HuH-7.5 (cell line): ENCODE results near the gene ANKRD44.

Experiments used
- DNase-seq: peaks from one replicate; pipeline ENCODE4 v3.0.0; 2011; ENCODE audit warnings: low spot score

Gene ANKRD44

DNA sequence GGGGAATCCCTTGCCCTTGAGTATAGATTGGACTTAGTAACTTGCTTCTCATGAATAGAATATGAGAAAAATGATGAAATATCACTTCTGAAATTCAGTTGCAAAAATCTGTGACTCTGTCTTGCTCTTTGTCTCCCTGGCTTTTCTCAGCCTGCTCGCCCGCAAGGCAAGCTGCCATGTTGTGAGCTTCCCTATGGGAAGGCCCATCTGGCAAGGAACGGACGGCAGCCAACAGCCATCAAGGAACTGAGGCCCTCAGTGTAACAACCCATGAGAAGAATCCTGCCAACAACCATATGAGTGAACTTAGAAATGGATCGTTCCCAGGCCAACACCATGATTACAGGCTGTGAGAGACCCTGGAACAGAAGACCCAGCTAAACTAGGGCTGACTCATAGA is 325.7 kb downstream of the ANKRD44 start:
- no peak for DNase-seq

DNA sequence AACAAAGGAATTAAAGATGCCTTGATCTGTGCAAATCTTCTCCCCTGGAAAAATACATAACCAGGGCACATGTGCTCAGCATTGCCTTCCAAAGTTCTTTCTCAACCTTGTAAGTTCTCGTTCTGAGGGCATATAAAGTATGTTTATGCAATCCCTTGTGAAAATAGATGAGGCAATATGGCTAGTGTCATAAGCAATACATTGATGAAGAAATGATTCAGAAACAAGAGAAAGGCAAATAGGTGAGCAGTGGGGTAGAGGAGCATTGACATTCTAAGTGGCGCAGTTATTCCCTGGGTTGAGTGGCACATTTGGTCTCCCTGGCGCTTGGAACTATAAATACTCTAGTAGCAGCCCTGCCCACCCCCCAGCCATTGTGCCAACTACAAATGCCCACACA is 326.6 kb downstream of the ANKRD44 start:
- DNase-seq: no peak

DNA sequence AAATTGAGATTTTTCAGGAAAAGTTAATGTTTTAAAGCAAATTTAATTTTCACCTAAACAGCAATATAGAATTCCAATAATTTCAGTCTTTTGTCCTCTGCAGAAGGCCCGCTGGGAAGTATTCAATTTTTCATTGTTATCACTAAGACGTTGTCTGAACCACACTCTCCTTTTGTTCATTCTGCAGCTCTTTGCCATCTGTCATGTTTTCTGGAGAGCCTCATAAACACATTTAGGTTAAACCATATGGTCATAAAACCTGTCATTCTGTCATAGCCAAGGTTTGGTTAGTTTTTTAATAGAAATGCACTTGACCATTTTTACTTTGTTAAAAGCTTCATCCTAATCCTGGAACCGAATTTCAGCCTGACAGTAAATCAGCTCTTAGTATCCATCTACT is 330.1 kb downstream of the ANKRD44 start:
- DNase-seq: no peak

DNA sequence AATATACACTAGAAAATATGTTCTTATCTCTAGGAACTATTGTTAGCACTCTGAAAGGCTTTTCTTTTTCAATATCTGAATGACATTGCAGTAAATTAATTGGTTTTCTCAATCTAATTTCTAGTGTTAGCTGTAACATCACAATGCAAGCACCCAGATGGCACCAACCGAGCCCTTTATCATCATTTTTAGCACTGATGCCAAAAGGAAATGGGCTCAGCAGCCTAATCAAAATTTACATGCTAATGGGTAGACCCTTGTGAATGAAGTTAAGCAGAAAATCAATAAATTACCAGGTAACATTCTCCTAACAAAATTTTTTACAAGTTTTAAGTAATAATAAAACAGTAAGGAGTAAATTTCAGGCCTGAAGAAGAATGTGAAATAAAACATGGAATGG is 330.6 kb downstream of the ANKRD44 start:
- DNase-seq: no peak

DNA sequence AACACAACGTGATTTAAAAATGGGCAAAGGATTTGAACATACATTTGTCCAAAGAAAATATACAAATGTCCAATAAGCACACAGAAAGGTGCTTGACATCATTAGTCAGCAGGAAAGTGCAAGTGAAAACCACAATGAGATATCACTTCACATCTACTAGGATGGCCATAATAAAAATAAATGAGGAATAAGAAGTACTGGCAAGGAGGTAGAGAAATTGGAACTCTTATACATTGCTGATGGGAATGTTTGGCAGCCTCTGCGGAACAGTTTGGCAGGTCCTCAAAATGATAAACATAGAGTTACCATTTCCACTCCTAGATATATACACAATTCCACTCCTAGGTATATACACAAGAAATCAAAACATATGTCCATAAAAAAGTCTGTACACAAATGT is 333.1 kb downstream of the ANKRD44 start:
- DNase-seq: no peak

DNA sequence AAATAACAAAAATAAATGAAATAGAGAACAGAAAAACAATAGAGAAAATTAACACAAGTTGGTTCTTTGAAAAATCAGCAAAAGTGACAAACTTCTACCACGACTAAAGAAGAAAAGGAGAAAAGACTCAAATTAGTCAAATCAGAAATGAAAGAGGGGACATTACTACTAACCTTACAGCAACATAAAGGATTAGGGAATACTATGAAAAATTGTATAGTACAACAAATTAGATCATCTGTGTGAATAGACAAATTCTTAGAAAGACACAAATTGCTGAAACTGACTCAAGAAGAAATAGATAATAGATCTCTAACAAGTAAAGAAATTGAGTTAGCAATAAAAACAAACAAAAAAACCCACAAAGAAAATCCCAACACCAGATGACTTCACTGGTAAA is 335.6 kb downstream of the ANKRD44 start:
- no peak for DNase-seq

DNA sequence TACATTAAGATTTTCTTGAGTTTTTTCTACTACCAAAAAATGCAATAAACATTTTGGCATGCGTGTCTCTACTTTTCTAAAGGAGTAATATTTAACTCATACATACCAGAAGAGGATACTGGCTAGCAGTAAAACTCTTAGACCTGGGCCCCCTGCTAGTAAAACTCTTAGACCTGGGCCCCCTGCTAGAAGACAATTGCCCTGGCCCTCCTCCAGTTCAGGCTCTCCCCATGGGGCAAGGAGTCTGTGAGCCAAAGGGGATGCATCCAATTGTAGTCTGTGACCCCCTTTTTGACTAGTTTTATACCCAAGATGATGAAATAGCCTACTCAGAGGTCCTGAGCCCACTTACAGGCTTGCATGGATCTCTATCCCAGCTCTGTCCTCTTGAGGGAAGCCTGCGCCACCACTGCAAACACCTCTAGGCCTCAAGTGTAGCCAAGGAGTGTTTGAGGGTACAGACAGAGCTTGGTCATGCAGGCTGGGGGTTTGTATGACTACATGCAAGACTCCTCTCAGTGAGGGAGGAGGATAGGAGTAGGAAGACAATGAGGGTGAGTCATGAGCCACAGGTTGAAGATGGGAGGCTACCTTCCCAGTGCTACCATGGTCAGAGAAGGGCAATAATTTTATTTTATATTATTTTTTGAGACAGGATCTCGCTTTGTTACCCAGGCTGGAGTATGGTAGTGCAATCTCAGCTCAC is 338.9 kb downstream of the ANKRD44 start:
- DNase-seq: no peak

DNA sequence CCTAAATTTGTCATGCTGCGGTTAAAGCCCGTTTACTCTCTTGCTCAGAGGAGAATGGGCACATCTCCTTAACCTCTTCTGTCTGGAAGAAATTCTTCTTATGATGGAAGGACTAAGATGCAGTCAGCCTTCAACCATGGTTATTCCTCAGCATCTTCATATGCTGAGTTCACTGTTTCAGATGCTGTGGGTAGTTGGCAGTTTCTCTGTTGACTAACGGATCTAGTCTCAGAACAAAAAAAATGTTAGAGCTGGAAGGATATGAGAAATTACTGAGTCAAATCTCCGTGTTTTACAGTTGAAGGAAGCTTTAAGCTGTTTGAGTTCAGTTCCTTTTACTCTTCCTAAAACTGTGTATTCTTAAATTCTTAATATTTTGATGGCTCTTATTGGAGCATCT is 340.5 kb downstream of the ANKRD44 start:
- no peak for DNase-seq

DNA sequence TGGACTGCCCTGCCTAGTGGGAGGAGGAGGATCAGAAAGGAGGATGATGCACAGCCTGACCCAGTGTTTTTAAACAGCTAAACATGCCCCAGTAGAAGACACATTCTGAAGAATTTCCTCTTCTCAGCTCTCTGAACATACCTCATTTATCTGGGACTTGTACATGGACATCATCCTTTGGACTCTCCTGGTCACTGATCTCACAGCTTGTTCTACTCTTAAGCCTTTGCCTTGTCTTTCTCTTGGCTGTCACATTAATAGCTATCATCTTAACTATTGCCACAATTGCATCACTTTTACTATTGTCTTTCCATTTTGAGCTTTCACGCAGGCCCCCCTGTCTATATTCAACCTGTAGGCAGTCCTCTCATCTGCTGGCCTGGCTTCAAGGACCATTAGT is 342.1 kb downstream of the ANKRD44 start:
- no peak for DNase-seq

DNA sequence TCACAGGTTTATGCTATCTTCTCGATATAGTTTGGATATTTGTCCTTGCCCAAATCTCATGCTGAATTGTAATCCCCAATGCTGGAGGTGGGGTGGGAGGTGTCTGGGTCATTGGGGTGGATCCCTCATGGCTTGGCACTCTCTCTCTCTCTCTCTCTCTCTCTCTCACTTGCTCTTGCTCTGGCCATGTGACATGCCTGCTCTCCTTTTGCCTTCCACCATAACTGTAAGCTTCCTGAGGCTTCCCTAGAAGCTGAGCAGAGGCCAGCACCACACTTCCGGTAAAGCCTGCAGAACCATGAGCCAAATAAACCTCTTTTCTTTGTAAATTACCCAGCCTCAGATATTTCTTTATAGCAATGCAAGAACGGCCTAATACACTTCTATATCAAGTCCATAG is 342.8 kb downstream of the ANKRD44 start:
- DNase-seq: no peak

DNA sequence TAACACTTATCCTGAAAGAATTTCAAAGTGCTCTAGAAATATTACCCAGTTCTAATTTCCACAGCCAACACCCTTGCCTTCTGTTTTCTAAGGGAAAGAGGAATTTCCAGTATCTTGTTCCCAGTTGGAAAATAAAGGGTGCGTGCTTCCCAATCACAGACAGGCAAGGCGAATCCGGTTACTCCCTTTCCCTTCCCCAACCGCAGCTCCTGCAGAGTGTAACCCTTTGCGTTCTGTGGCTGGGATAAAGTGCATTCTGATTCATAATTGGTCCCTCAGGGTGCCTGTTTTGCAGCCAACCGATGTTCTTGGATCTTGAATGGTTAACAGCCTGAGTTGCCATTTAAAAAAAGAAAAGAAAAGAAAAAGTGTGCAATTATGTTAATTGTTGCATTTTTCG is 343.5 kb downstream of the ANKRD44 start:
- DNase-seq: no peak

DNA sequence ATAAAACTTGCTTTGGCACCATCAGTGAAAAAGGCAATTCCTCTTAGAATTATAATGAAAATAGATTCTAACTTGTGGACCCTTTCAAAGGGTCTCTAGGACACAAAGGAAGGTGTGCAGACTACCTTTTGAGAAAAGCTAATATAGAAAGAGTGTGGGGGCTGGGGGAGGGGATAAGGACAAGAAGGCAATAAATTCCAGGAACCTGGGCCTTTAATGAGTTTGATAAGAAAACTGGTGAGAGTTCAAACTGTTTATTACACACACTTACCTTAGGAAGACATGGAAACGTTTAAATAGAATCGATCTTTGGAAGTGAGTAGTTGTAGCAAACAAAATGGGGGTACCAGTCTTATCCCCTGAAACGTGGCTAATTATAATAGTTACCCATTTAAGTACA is 344.5 kb downstream of the ANKRD44 start:
- DNase-seq: no peak

DNA sequence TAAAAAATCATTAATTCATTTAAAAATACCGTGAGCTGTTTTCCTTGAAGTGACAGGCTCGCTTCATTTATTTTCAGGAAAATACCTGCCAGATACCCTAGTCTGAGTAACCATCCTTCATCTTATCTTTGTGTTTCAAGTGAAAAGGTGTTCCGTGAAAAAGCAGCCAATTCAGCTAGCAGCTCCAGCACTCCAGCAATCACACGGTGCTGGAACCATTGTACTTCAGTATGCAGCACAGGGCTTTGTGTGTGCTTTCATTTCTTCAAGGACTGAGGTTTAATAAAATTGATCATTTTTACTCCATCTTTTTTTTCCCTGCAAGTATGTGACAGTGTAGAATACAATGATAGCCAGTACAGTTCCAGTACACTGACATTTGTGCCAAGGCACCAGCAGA is 344.9 kb downstream of the ANKRD44 start:
- DNase-seq: no peak

DNA sequence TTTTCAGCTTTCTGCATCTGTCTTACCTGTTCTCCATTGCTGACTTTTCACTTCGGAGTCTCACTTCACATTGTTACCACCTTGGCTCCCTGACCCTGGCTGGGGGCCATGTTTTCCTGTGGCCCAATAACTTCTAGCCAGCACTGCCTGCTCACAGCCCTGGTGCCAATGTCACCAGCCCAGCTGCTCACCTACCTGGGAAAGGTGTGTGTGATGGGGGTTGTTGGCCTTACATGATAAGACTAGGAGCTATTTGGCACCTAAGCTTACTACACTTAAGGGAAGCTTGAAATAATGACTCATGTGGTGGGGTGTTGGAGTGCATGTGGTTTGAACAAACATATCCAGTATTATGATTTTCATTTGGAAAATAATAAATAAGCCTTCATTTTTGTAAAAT is 346.6 kb downstream of the ANKRD44 start:
- no peak for DNase-seq

DNA sequence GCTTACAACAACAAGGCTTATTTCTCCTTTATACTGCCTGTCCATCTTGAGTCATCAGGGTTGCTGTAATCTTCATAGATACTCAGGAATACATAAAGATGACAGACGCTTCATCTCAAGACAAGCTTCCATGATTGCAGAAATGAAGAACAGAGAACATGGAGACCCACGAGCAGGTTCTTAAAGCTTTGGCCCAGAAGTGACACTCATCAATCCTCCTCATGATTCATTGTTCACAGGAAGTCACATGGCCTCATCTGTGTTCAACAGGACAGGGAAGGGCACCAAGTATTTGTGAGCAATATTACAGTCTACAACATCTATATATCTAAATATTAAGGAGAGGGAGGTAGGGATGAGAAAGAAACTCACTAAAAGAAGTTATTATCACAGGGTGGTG is 347.5 kb downstream of the ANKRD44 start:
- no peak for DNase-seq

DNA sequence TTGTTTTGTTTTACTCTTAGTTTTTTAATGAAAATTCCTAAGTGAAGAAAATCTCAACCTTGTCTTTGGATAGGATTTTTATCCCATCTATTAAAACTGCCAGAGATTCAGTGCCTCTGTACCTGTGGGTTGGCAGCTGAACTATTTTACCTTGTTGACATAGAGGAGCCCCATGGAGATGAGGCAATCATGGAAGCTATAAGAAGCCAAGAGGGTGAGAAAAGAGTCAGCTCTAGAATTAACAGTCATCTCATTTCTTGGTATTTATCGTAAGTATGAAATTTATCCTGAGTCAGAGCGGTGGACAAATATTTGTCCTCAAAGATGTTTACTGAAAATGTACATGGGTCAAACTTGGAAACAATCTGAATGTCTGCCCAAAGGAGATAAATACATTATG is 348.3 kb downstream of the ANKRD44 start:
- DNase-seq: no peak

DNA sequence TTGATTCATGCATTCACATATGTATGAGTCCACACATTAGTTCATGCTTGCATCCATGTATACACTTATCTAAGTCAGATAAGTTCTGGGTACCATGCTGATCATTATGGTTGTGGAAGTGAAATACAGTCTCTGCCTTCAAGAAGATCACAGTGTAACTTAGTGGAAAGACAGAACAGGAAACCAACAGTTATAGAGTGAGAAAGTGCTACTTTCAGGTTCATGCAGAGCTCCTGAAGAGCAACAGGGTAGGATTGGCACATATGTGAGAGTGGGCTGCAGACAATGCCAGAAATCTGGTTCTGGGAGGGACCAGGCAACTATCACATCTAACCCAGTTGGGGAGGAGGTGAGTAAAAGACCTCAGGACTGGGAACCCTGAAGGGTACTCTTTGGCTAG is 348.7 kb downstream of the ANKRD44 start:
- no peak for DNase-seq

DNA sequence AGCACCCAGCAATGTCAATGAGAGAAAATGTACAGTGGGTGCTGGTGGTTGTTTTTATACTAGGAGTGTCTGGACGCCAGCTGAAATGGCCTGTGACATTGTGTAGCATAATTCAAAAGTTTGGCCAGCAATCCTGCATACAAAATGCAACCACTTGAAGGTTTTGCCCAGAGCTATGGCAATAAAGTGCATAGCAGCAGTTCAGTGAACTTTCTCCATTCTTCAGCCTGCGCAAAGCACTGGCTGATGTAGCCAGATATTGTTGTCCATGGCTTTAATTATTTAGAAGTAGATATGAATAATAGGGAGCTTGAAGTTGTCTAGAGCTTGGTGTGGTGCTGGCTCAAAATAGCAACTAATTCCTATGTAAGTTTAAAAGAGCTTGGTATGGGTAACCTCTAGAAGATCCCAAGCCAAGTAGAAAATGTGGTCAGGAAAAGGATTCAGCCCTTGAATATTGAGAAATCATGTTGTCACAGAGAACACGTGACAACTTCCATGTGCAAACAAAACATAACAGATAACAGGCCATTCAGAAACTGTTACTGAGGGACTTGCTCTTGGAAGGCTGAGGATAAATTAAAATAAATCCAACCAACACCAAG is 350.7 kb downstream of the ANKRD44 start:
- DNase-seq: peak; percentile 25

DNA sequence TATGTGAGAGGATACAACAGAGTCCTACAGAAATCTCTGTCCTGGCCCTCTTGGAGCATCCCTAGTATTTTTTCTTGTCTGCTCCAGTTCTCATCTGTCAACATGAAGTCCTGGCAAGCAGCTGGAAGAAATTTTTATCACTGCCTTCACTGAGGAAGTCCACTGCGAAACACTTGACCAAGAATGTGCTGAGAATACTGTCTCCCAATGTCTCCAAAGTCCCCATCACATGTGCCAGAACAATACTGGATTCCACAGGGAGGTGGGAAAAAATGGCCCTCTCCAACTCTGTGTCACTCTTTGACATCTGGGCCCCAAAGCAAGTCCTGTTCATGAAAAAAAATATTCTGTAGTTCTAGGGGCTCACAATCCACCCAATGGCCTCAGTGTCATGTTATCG is 351.3 kb downstream of the ANKRD44 start:
- no peak for DNase-seq

DNA sequence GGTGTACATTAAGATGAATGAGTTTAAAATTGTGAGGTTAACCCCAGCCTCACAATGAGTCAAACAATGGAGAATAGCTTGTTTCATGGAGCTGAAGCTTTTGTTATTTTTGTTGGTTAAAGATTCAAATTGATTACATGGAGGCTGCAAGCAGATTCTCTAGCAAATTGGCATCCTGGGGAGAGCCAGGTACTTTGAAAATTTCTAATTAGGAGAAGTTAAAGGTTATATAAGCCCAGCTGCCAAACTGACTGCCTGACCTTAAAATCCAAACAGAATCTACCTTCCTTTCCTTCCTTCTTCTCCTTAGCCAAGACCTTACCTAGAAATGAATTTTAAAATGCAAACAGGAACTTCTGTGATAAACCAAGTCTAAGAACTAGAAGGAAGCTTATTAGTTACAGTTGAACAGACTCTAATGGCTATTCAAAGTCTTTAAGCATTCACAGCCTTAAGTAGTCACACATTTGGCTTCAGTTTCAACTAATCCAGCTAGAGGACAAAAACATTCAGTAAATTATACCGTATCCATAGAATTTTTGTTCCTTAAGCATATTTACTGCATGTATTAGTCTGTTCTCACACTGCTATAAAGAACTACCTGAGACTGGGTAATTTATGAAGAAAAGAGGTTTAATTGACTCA is 352.6 kb downstream of the ANKRD44 start:
- no peak for DNase-seq

DNA sequence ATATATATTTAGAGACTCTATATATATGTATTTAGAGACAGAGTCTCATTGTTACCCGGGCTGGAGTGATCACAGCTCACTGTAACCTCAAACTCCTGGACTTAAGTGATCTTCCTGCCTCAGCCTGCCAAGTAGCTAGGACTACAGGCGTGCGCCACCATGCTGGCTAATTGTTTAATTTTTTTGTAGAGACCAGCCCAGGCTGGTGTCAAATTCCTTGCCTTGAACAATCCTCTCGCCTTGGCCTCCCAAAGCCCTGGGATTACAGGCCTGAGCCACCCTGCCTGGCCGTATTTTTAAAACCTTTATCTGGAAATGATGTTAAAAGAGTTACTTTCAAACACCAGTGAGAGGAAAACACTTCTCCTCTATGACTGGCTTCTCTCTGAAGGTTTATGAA is 353.1 kb downstream of the ANKRD44 start:
- no peak for DNase-seq

DNA sequence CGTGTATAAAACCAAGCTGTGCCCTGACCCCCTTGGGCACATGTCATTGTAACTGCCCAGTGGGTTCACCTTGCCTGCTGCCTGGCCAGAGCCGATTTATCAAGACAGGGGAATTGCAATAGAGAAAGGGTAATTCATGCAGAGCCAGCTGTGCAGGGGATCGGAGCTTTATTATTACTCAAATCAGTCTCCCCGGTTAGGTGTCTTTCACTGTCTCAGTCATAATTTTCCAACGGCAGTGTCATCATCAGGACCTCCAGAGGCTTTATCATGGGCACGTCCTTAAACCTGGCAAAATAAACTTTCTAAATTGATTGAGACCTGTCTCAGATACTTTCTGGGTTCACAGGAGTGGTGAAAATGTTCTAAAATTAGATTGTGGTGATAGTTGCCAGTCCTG is 354.5 kb downstream of the ANKRD44 start:
- no peak for DNase-seq

DNA sequence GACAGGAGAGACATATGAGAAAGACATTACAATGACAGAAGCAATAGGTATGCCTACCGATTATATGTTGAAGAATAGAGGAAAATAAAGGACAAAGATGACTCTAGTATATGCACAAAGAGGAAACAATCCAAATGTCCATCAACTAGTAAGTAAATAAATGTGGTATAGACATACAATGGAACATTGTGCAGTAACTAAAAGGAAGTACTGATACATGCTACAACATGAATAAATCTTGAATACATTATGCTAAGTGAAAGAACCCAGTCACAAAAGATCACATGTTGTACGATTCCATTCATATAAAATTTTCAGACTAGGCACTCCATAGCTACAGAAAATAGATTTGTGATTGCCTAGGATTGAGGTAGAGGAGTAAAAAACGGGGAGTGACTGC is 355.5 kb downstream of the ANKRD44 start:
- DNase-seq: no peak

DNA sequence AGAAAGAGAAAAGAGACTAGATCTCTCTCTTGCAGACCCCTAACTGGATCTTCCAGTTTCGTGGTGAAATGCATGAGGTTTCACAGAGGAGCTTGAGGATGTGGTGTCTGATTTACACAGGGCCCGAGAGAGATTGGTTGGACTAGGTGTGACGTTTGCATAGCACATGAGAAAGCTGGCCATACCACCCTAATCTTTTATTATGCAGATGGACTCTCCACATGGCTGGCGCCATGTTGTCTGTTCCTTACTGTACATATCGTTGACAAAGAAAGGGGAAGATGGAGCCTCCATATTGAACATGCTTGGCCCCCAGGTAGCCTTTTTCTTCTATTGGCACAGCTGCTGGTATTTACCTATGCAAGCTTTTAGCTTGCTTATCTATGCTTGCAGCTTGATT is 356.6 kb downstream of the ANKRD44 start:
- no peak for DNase-seq
